Breast epithelium (tissue), 3 donors: ENCODE data around the gene LYAR.

Source experiments
- POLR2A ChIP-seq: fragments of 450-650 bp; IDR thresholded peaks from one replicate; pipeline ENCODE4 v1.6.1; 2016; ENCODE audit warnings: antibody characterized with exemption, mild to moderate bottlenecking, moderate library complexity
- POLR2AphosphoS5 ChIP-seq, 3 donors: sonication (generic); formaldehyde crosslinking; IDR thresholded peaks; one replicate each; pipeline ENCODE4 v1.6.1; 2017; ENCODE audit warnings: antibody characterized with exemption in 3 of 3
- TF ChIP-seq, protein P1 (sequence below), 3 donors: fragments of 450-650 bp; IDR thresholded peaks; one replicate each; pipeline ENCODE4 v1.5.1; 2016 to 2017; ENCODE audit warnings: antibody characterized with exemption in 3 of 3, mild to moderate bottlenecking in 3 of 3, moderate library complexity in 3 of 3

DNA sequence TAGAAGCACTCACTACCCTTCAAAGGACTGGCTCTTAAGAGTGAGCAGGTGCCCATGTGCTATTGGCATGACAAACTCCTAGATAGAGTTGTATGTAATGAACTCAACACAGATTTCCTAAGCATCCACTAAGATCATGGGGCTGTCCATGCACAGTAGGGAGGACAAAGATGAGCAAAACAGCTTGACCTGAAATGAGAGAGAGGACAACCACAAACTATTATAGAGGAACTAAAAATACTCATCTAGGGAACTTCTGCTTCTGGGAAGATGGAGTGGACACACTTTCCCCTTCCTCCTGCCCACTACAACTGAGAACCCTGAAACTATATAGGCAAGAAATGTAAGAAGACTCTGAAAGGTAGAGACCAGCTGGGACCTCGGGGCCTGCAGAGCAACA, 21.2 kb downstream of the LYAR start:
- TF ChIP-seq, protein P1, sequence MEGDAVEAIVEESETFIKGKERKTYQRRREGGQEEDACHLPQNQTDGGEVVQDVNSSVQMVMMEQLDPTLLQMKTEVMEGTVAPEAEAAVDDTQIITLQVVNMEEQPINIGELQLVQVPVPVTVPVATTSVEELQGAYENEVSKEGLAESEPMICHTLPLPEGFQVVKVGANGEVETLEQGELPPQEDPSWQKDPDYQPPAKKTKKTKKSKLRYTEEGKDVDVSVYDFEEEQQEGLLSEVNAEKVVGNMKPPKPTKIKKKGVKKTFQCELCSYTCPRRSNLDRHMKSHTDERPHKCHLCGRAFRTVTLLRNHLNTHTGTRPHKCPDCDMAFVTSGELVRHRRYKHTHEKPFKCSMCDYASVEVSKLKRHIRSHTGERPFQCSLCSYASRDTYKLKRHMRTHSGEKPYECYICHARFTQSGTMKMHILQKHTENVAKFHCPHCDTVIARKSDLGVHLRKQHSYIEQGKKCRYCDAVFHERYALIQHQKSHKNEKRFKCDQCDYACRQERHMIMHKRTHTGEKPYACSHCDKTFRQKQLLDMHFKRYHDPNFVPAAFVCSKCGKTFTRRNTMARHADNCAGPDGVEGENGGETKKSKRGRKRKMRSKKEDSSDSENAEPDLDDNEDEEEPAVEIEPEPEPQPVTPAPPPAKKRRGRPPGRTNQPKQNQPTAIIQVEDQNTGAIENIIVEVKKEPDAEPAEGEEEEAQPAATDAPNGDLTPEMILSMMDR (IDR thresholded peaks at IDR 0.05): no peak
- TF ChIP-seq POLR2AphosphoS5 (IDR thresholded peaks at IDR 0.05): no peak
- TF ChIP-seq POLR2A: no peak
